ENCODE data around the gene CIDEC. TPM values are rescaled to one million over a fixed set of nuclear protein-coding genes. Genes with fewer than 3 reads are reported as not detected.

The CIDEC gene
- polyA plus RNA-seq, 3 donors = 0.08 TPM; not detected in 2

GRCh38 chr3:9899289-9899791 is 19.3 kb upstream of the CIDEC start:
- Mint-ChIP-seq H3K27me3 (ENCODE audit: low read depth in 3 of 3) (peaks cover 0 to 2% (median 0%) of the 10 kb centered on the region in 3 donors), H3K9me3 (no peaks in the 10 kb centered on the region), H3K4me1 (peaks cover 46% of the 10 kb centered on the region), H3K27ac (no peak overlapping the region), H3K4me3 (no peak overlapping the region), H3K36me3 (peaks cover 7 to 10% of the 10 kb centered on the region in 2 donors)
- Histone ChIP-seq H3K4me1 (ENCODE audit: control insufficient read depth in 1 of 2, insufficient read depth in 2 of 2, low read length in 2 of 2) (peaks cover 7 to 14% of the 10 kb centered on the region in 2 donors), H3K4me2 (replicated peaks; ENCODE audit: extremely low read depth, low read length, poor library complexity, severe bottlenecking) (no peak overlapping the region), H3K79me2 (ENCODE audit: insufficient read depth, low read length) (no peaks in the 10 kb centered on the region), H4K20me1 (ENCODE audit: insufficient read depth, low read length) (no peaks in the 10 kb centered on the region), H3K9me3 (replicated peaks in 1 of 2; ENCODE audit: control insufficient read depth in 1 of 2, insufficient read depth in 1 of 2, low read length in 2 of 2) (no peaks in the 10 kb centered on the region), H2AFZ (ENCODE audit: insufficient read depth, low read depth, low read length, poor library complexity, severe bottlenecking) (no peak overlapping the region), H3K27ac (ENCODE audit: low read depth in 1 of 2, low read length in 2 of 2) (no peak overlapping the region), H3K4me3 (replicated peaks in 1 of 3; ENCODE audit: low read depth in 2 of 3, low read length in 3 of 3) (no peak overlapping the region), H3K27me3 (ENCODE audit: control insufficient read depth in 2 of 2, insufficient read depth in 2 of 2, low read length in 2 of 2) (no peaks in the 10 kb centered on the region), H3K36me3 (replicated peaks in 1 of 2; ENCODE audit: control insufficient read depth in 1 of 2, insufficient read depth in 2 of 2, low read length in 2 of 2) (no peaks in the 10 kb centered on the region), H3K9ac (ENCODE audit: insufficient read depth, low read length, poor library complexity, severe bottlenecking) (no peak overlapping the region)
- no peak for TF ChIP-seq CTCF (IDR thresholded peaks at IDR 0.05)
- 50% methylated on average over 2 of the region's 3 CpGs for WGBS (ENCODE audit: insufficient coverage)
- intact Hi-C loops (cut with micrococcal nuclease) = no loop called here
- DNase-seq = no peak

GRCh38 chr3:9898467-9899241 is 18.6 kb upstream of the CIDEC start:
- no peaks in the 10 kb centered on the region for H3K27me3 ChIP-seq (ENCODE audit: control insufficient read depth in 2 of 2, insufficient read depth in 2 of 2, low read length in 2 of 2)
- DNase-seq = no peak
- H3K4me3 ChIP-seq (replicated peaks in 1 of 3; ENCODE audit: low read depth in 2 of 3, low read length in 3 of 3) = no peak overlapping the region
- H3K9ac ChIP-seq (ENCODE audit: insufficient read depth, low read length, poor library complexity, severe bottlenecking) = no peak overlapping the region
- no peak overlapping the region for H2AFZ ChIP-seq (ENCODE audit: insufficient read depth, low read depth, low read length, poor library complexity, severe bottlenecking)
- Mint-ChIP-seq H3K27ac (peak overlapping the region in 1 of 7 donors; percentile 60), H3K36me3 (peaks cover 11 to 13% of the 10 kb centered on the region in 2 donors), H3K4me3 (no peak overlapping the region), H3K9me3 (no peaks in the 10 kb centered on the region), H3K4me1 (peaks cover 47% of the 10 kb centered on the region), H3K27me3 (ENCODE audit: low read depth in 3 of 3) (peaks cover 0 to 2% (median 0%) of the 10 kb centered on the region in 3 donors)
- H4K20me1 ChIP-seq (ENCODE audit: insufficient read depth, low read length) = no peaks in the 10 kb centered on the region
- H3K4me2 ChIP-seq (replicated peaks; ENCODE audit: extremely low read depth, low read length, poor library complexity, severe bottlenecking) = no peak overlapping the region
- WGBS (ENCODE audit: insufficient coverage) = 56% methylated on average over 6 of the region's 8 CpGs
- intact Hi-C loops (cut with micrococcal nuclease) = no loop called here
- H3K36me3 ChIP-seq (replicated peaks in 1 of 2; ENCODE audit: control insufficient read depth in 1 of 2, insufficient read depth in 2 of 2, low read length in 2 of 2) = peaks cover 0 to 7% of the 10 kb centered on the region in 2 donors
- H3K4me1 ChIP-seq (ENCODE audit: control insufficient read depth in 1 of 2, insufficient read depth in 2 of 2, low read length in 2 of 2) = peaks cover 7 to 14% of the 10 kb centered on the region in 2 donors
- no peak overlapping the region for H3K27ac ChIP-seq (ENCODE audit: low read depth in 1 of 2, low read length in 2 of 2)
- no peak for TF ChIP-seq CTCF (IDR thresholded peaks at IDR 0.05)
- H3K79me2 ChIP-seq (ENCODE audit: insufficient read depth, low read length) = no peaks in the 10 kb centered on the region
- no peaks in the 10 kb centered on the region for H3K9me3 ChIP-seq (replicated peaks in 1 of 2; ENCODE audit: control insufficient read depth in 1 of 2, insufficient read depth in 1 of 2, low read length in 2 of 2)

Data from CD14-positive monocyte (primary cell).